ENCODE data around the gene PROKR2.

DNA sequence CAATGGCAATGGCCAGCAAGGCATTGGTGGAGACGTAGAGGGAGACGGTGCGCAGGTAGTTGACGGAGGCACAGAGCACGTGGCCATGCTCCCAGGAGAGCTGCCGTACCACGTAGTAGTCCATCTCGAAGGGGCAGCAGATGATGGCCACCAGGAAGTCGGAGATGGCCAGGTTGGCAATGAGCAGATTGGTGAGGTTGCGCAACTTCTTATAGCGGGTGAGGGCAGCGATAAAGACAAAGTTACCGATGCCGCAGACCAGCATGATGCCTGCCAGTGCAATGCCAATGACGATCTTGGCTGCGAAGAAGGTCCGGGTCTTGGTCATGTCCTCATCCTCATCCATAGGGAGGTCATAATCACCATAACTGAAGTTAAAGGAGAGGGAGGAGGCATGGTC, 2.8 kb downstream of the PROKR2 start:
- TF ChIP-seq EP300 (IDR thresholded peaks at IDR 0.05) (no peak), POLR2AphosphoS5 (IDR thresholded peaks at IDR 0.05) (no peak), POLR2A (IDR thresholded peaks at IDR 0.05) (no peak)
- TF ChIP-seq, protein P1, sequence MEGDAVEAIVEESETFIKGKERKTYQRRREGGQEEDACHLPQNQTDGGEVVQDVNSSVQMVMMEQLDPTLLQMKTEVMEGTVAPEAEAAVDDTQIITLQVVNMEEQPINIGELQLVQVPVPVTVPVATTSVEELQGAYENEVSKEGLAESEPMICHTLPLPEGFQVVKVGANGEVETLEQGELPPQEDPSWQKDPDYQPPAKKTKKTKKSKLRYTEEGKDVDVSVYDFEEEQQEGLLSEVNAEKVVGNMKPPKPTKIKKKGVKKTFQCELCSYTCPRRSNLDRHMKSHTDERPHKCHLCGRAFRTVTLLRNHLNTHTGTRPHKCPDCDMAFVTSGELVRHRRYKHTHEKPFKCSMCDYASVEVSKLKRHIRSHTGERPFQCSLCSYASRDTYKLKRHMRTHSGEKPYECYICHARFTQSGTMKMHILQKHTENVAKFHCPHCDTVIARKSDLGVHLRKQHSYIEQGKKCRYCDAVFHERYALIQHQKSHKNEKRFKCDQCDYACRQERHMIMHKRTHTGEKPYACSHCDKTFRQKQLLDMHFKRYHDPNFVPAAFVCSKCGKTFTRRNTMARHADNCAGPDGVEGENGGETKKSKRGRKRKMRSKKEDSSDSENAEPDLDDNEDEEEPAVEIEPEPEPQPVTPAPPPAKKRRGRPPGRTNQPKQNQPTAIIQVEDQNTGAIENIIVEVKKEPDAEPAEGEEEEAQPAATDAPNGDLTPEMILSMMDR (IDR thresholded peaks at IDR 0.05) = no peak

Data from stomach (tissue), 4 donors.